Caki2 (cell line): ENCODE measurements around the gene VTI1A. TPM values are rescaled to one million over a fixed set of nuclear protein-coding genes. Genes with fewer than 3 reads are reported as not detected.
"Not testable (repeated sequence)": the region's sequence is repeated elsewhere in the genome, so short reads cannot be mapped to it uniquely, and the experiment has no call there.

ENCODE experiments used
- DNase-seq: peaks from one replicate; pipeline ENCODE4 v3.0.0-alpha.2; 2015; ENCODE audit warnings: low read depth
- in situ Hi-C: cut with HindIII; loops from 2 replicates; pipeline ENCODE4 v1.10.0; 2016; ENCODE audit warnings: low sequenced_read_pairs, low pct_unique_long_range_greater_than_20kb, mixed read lengths
- total RNA-seq: library from RNA; depleted of rRNA; stranded (reverse); fragments of >200 nt; shearing (Covaris generic); gene quantifications from 2 replicates; pipeline ENCODE4 v1.2.3, GENCODE V29; 2014; ENCODE audit warnings: low replicate concordance

Gene VTI1A
- total RNA-seq, 1 experiment from 2014 or later: 17.8 TPM

GRCh38 chr10:112526139-112526538 is 79.1 kb downstream of the VTI1A start:
- in situ Hi-C loops: no loop called here
- DNase-seq: no peak

DNA sequence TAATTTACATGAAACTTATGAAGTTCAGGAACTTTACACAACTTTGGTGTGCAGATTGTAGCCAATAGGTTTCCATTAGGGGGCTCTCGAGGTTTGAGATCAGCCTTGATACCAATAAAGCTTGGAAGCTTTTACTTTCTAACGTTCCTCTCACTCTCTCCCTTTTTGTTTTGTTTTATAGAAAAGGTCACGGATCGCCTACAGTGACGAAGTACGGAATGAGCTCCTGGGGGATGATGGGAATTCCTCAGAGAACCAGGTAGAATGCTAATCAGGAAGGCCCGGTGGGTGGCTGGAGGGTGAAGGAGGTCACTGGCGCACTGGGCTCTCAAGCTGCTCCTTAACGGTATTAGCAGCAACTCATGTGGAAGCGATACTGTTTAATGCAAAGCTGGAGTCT is 79.9 kb downstream of the VTI1A start:
- in situ Hi-C loops: no loop called here
- no peak for DNase-seq

GRCh38 chr10:112528235-112528634 is 81.2 kb downstream of the VTI1A start:
- in situ Hi-C loops: no loop called here
- DNase-seq: no peak

DNA sequence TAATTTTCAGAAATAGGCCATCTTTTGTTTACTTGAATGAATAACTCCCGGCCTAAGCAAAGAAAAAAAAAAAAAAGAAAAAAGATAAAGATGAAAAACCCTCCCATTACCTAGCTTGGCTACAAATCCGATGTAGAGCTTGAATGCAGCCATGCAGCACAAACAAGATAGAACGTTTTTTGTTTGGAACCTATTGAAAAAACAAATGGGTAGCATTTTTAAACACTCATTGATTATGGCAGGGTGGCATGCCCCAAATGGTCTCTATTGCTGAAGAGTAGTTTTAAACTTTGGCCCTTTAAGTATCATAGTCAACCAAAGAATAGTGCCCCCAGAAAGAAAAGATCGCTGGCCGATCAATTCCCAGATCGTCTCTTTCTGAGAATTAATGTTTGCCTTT is 84.4 kb downstream of the VTI1A start:
- in situ Hi-C loops: no loop called here
- no peak for DNase-seq

GRCh38 chr10:112532189-112532588 is 85.2 kb downstream of the VTI1A start:
- no peak for DNase-seq

GRCh38 chr10:112532956-112533355 is 85.9 kb downstream of the VTI1A start:
- no peak for DNase-seq
- in situ Hi-C loops: no loop called here

More at GRCh38 chr10:112532189-112532588, 85.2 kb downstream of the VTI1A start:
- in situ Hi-C loops: no loop called here

DNA sequence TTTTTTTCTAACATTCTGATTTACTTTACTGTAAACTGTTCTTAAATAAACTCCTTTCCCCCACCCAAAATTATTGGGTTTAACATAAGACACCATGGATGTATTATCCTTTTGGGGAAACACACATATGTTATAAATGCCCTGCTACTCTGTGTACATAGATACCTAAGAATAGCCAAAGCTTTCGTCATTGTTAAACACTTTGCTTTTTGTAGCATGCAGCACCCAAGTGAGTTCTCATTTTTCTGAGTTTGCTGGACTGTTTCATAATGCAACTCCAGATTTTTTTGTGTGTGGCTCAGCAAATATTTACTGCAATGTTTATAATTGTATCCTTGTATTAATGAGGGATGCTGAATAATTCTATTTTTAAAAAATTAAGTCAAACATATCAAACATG is 86.9 kb downstream of the VTI1A start:
- no peak for DNase-seq
- in situ Hi-C loops: no loop called here

DNA sequence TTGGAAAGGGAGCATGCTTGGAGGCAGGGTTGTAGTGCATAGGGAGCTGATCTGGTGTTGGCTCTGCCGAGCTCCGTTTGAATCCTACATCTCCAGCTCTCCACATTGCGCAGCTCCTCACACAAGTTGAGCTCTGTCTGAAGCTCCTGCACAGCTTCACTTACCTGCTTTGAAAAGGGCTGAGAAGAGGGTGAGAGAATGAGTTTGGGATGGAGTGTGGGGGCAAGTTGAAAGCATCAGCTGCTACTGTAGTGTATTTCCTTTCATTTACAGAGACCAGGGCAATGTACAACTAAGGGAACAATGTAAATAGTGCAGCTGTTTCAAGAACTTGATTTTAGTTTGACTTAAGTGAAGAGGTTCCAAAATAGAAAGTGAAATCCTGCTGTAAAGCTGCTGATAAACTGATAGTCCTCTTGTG is 88.5 kb downstream of the VTI1A start:
- no peak for DNase-seq

GRCh38 chr10:112536663-112537062 is 89.6 kb downstream of the VTI1A start:
- no peak for DNase-seq
- in situ Hi-C loops: no loop called here

More for the DNA sequence above, 88.5 kb downstream of the VTI1A start:
- in situ Hi-C loops: no loop called here

GRCh38 chr10:112538168-112538567 is 91.2 kb downstream of the VTI1A start:
- DNase-seq: no peak
- in situ Hi-C loops: no loop called here

DNA sequence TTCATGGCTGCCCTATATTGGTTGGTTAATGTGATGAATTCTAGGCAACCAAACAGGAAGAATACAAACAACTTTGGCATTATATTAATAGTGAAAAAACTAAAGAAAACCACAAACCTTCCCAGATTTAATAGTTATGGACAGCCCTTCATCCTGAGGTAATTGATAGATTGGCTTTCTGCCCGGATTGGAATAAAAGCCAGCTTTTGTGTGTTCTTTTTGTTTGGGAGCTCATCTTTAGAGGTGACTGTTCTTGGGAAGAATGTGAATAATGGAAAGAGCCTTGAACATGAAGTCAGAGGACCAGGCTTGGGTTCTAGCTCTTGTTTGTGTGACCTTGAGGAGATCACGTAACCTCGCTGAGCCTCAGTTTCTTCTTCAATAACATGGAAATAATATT is 92.3 kb downstream of the VTI1A start:
- DNase-seq: no peak
- in situ Hi-C loops: no loop called here

- DNase-seq, in situ Hi-C loops: not testable (repeated sequence)
Measured at GRCh38 chr10:112542823-112543222, 95.8 kb downstream of the VTI1A start.

- in situ Hi-C loops: no loop called here
- DNase-seq: no peak
Measured at GRCh38 chr10:112546474-112546873, 99.5 kb downstream of the VTI1A start.

- in situ Hi-C loops: no loop called here
Measured at GRCh38 chr10:112548535-112549276, 101.7 kb downstream of the VTI1A start.

GRCh38 chr10:112552593-112553110 is 105.6 kb downstream of the VTI1A start:
- in situ Hi-C loops: no loop called here
- DNase-seq: no peak

More at GRCh38 chr10:112548535-112549276, 101.7 kb downstream of the VTI1A start:
- DNase-seq: no peak

- no peak for DNase-seq
- in situ Hi-C loops: no loop called here
Measured at GRCh38 chr10:112553315-112553714, 106.3 kb downstream of the VTI1A start.

GRCh38 chr10:112554263-112554662 is 107.2 kb downstream of the VTI1A start:
- in situ Hi-C loops: no loop called here
- DNase-seq: no peak

GRCh38 chr10:112557197-112557596 is 110.2 kb downstream of the VTI1A start:
- in situ Hi-C loops: no loop called here
- no peak for DNase-seq

GRCh38 chr10:112558476-112559142 is 111.6 kb downstream of the VTI1A start:
- in situ Hi-C loops: no loop called here
- DNase-seq: no peak
